ENCODE results near the gene MFSD6.

The MFSD6 gene

GRCh38 chr2:190529486-190530247 lies 121.5 kb downstream of the MFSD6 start:
- H3K4me1 ChIP-seq (ENCODE audit: insufficient read depth, low read length) = peaks cover 10% of the 10 kb centered on the region
- no peaks in the 10 kb centered on the region for H3K9me3 ChIP-seq (ENCODE audit: insufficient read depth, low read depth, low read length)
- no peaks in the 10 kb centered on the region for H3K27me3 ChIP-seq (ENCODE audit: insufficient read depth, low read length)
- no peak overlapping the region for H3K9ac ChIP-seq (ENCODE audit: low read depth, low read length)
- H3K27ac ChIP-seq (ENCODE audit: low read length) = no peak overlapping the region
- no peak overlapping the region for H3K4me3 ChIP-seq (ENCODE audit: low read length)
- no peaks in the 10 kb centered on the region for H3K36me3 ChIP-seq (ENCODE audit: insufficient read depth, low read depth, low read length)

GRCh38 chr2:190530248-190530900 lies 122.2 kb downstream of the MFSD6 start:
- Histone ChIP-seq H3K27ac (ENCODE audit: low read length) (no peak overlapping the region), H3K4me3 (ENCODE audit: low read length) (no peak overlapping the region), H3K27me3 (ENCODE audit: insufficient read depth, low read length) (no peaks in the 10 kb centered on the region), H3K9me3 (ENCODE audit: insufficient read depth, low read depth, low read length) (no peaks in the 10 kb centered on the region), H3K9ac (ENCODE audit: low read depth, low read length) (no peak overlapping the region), H3K36me3 (ENCODE audit: insufficient read depth, low read depth, low read length) (no peaks in the 10 kb centered on the region), H3K4me1 (ENCODE audit: insufficient read depth, low read length) (peaks cover 10% of the 10 kb centered on the region)

GRCh38 chr2:190532581-190532980 lies 124.4 kb downstream of the MFSD6 start:
- no peak overlapping the region for H3K27ac ChIP-seq (ENCODE audit: low read length)
- H3K9me3 ChIP-seq (ENCODE audit: insufficient read depth, low read depth, low read length) = peaks cover 2% of the 10 kb centered on the region; the same call in 1 of the 2 replicates
- peaks cover 26% of the 10 kb centered on the region for H3K4me1 ChIP-seq (ENCODE audit: insufficient read depth, low read length)
- H3K27me3 ChIP-seq (ENCODE audit: insufficient read depth, low read length) = no peaks in the 10 kb centered on the region
- peaks cover under 1% of the 10 kb centered on the region; the same call in 1 of the 2 replicates for H3K36me3 ChIP-seq (ENCODE audit: insufficient read depth, low read depth, low read length)
- H3K9ac ChIP-seq (ENCODE audit: low read depth, low read length) = no peak overlapping the region
- no peak overlapping the region for H3K4me3 ChIP-seq (ENCODE audit: low read length)

GRCh38 chr2:190533175-190533967 lies 125.2 kb downstream of the MFSD6 start:
- H3K27ac ChIP-seq (ENCODE audit: low read length) = no peak overlapping the region
- H3K9me3 ChIP-seq (ENCODE audit: insufficient read depth, low read depth, low read length) = peaks cover 10% of the 10 kb centered on the region
- no peaks in the 10 kb centered on the region for H3K27me3 ChIP-seq (ENCODE audit: insufficient read depth, low read length)
- H3K36me3 ChIP-seq (ENCODE audit: insufficient read depth, low read depth, low read length) = peaks cover 5% of the 10 kb centered on the region; the same call in 1 of the 2 replicates
- peak overlapping the region; percentile 88; the same call in 1 of the 2 replicates for H3K9ac ChIP-seq (ENCODE audit: low read depth, low read length)
- peak overlapping the region; percentile 70 for H3K4me3 ChIP-seq (ENCODE audit: low read length)
- peaks cover 20% of the 10 kb centered on the region for H3K4me1 ChIP-seq (ENCODE audit: insufficient read depth, low read length)

- Histone ChIP-seq H3K36me3 (ENCODE audit: insufficient read depth, low read depth, low read length) (peaks cover 5% of the 10 kb centered on the region; the same call in 1 of the 2 replicates), H3K27ac (ENCODE audit: low read length) (no peak overlapping the region), H3K27me3 (ENCODE audit: insufficient read depth, low read length) (no peaks in the 10 kb centered on the region), H3K9ac (ENCODE audit: low read depth, low read length) (peak overlapping the region; percentile 88), H3K4me1 (ENCODE audit: insufficient read depth, low read length) (peaks cover 16% of the 10 kb centered on the region; the same call in 1 of the 2 replicates), H3K4me3 (ENCODE audit: low read length) (peak overlapping the region; percentile 70), H3K9me3 (ENCODE audit: insufficient read depth, low read depth, low read length) (peaks cover 16% of the 10 kb centered on the region)
These were observed 125.8 kb downstream of the MFSD6 start for GRCh38 chr2:190533968-190534309.

GRCh38 chr2:190534310-190535120 lies 126.4 kb downstream of the MFSD6 start, which contains the start of gene NEMP2:
Gene NEMP2 (minus strand): TSS chr2:190534722. CDS start chr2:190534655, 67 bp downstream.
- H3K9ac ChIP-seq (ENCODE audit: low read depth, low read length) = peak within 1 kb of the TSS; percentile 88
- H3K4me3 ChIP-seq (ENCODE audit: low read length) = peak within 1 kb of the TSS; percentile 70
- H3K36me3 ChIP-seq (ENCODE audit: insufficient read depth, low read depth, low read length) = peaks cover 5% of the 10 kb centered on the region; the same call in 1 of the 2 replicates
- peaks cover 16% of the 10 kb centered on the region; the same call in 1 of the 2 replicates for H3K4me1 ChIP-seq (ENCODE audit: insufficient read depth, low read length)
- H3K9me3 ChIP-seq (ENCODE audit: insufficient read depth, low read depth, low read length) = peaks cover 22% of the 10 kb centered on the region
- no peaks in the 10 kb centered on the region for H3K27me3 ChIP-seq (ENCODE audit: insufficient read depth, low read length)
- H3K27ac ChIP-seq (ENCODE audit: low read length) = no peak within 1 kb of the TSS

GRCh38 chr2:190535121-190535439 lies 126.9 kb downstream of the MFSD6 start:
- Histone ChIP-seq H3K4me1 (ENCODE audit: insufficient read depth, low read length) (peaks cover 16% of the 10 kb centered on the region; the same call in 1 of the 2 replicates), H3K36me3 (ENCODE audit: insufficient read depth, low read depth, low read length) (peaks cover 5% of the 10 kb centered on the region; the same call in 1 of the 2 replicates), H3K9ac (ENCODE audit: low read depth, low read length) (peak overlapping the region; percentile 88), H3K27me3 (ENCODE audit: insufficient read depth, low read length) (no peaks in the 10 kb centered on the region), H3K27ac (ENCODE audit: low read length) (no peak overlapping the region), H3K4me3 (ENCODE audit: low read length) (peak overlapping the region; percentile 70), H3K9me3 (ENCODE audit: insufficient read depth, low read depth, low read length) (peaks cover 27% of the 10 kb centered on the region)

- H3K9ac ChIP-seq (ENCODE audit: low read depth, low read length) = peak overlapping the region; percentile 38; the same call in 1 of the 2 replicates
- H3K36me3 ChIP-seq (ENCODE audit: insufficient read depth, low read depth, low read length) = peaks cover 5% of the 10 kb centered on the region; the same call in 1 of the 2 replicates
- H3K9me3 ChIP-seq (ENCODE audit: insufficient read depth, low read depth, low read length) = peaks cover 32% of the 10 kb centered on the region
- H3K4me3 ChIP-seq (ENCODE audit: low read length) = peak overlapping the region; percentile 70
- peaks cover 16% of the 10 kb centered on the region; the same call in 1 of the 2 replicates for H3K4me1 ChIP-seq (ENCODE audit: insufficient read depth, low read length)
- H3K27me3 ChIP-seq (ENCODE audit: insufficient read depth, low read length) = no peaks in the 10 kb centered on the region
- no peak overlapping the region for H3K27ac ChIP-seq (ENCODE audit: low read length)
These were observed 127.4 kb downstream of the MFSD6 start for GRCh38 chr2:190535586-190535985.

- Histone ChIP-seq H3K36me3 (ENCODE audit: insufficient read depth, low read depth, low read length) (peaks cover 5% of the 10 kb centered on the region; the same call in 1 of the 2 replicates), H3K4me1 (ENCODE audit: insufficient read depth, low read length) (peaks cover 16% of the 10 kb centered on the region; the same call in 1 of the 2 replicates), H3K9me3 (ENCODE audit: insufficient read depth, low read depth, low read length) (peaks cover 34% of the 10 kb centered on the region), H3K9ac (ENCODE audit: low read depth, low read length) (no peak overlapping the region), H3K27me3 (ENCODE audit: insufficient read depth, low read length) (no peaks in the 10 kb centered on the region), H3K4me3 (ENCODE audit: low read length) (peak overlapping the region; percentile 11; the same call in 1 of the 2 replicates), H3K27ac (ENCODE audit: low read length) (no peak overlapping the region)
These were observed 129.6 kb downstream of the MFSD6 start for GRCh38 chr2:190537765-190538164.

- H3K9ac ChIP-seq (ENCODE audit: low read depth, low read length) = no peak overlapping the region
- peaks cover 34% of the 10 kb centered on the region for H3K9me3 ChIP-seq (ENCODE audit: insufficient read depth, low read depth, low read length)
These were observed 130.0 kb downstream of the MFSD6 start for GRCh38 chr2:190538201-190538600.

More at GRCh38 chr2:190538201-190538600, 130.0 kb downstream of the MFSD6 start:
- peaks cover 5% of the 10 kb centered on the region; the same call in 1 of the 2 replicates for H3K36me3 ChIP-seq (ENCODE audit: insufficient read depth, low read depth, low read length)
- H3K4me3 ChIP-seq (ENCODE audit: low read length) = peak overlapping the region; percentile 11; the same call in 1 of the 2 replicates
- H3K27me3 ChIP-seq (ENCODE audit: insufficient read depth, low read length) = no peaks in the 10 kb centered on the region
- H3K27ac ChIP-seq (ENCODE audit: low read length) = no peak overlapping the region
- H3K4me1 ChIP-seq (ENCODE audit: insufficient read depth, low read length) = peaks cover 16% of the 10 kb centered on the region; the same call in 1 of the 2 replicates
